ENCODE data around the gene MYOCD. TPM values are rescaled to one million over a fixed set of nuclear protein-coding genes. Genes with fewer than 3 reads are reported as not detected.

The MYOCD gene, protein sequence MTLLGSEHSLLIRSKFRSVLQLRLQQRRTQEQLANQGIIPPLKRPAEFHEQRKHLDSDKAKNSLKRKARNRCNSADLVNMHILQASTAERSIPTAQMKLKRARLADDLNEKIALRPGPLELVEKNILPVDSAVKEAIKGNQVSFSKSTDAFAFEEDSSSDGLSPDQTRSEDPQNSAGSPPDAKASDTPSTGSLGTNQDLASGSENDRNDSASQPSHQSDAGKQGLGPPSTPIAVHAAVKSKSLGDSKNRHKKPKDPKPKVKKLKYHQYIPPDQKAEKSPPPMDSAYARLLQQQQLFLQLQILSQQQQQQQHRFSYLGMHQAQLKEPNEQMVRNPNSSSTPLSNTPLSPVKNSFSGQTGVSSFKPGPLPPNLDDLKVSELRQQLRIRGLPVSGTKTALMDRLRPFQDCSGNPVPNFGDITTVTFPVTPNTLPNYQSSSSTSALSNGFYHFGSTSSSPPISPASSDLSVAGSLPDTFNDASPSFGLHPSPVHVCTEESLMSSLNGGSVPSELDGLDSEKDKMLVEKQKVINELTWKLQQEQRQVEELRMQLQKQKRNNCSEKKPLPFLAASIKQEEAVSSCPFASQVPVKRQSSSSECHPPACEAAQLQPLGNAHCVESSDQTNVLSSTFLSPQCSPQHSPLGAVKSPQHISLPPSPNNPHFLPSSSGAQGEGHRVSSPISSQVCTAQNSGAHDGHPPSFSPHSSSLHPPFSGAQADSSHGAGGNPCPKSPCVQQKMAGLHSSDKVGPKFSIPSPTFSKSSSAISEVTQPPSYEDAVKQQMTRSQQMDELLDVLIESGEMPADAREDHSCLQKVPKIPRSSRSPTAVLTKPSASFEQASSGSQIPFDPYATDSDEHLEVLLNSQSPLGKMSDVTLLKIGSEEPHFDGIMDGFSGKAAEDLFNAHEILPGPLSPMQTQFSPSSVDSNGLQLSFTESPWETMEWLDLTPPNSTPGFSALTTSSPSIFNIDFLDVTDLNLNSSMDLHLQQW
- total RNA-seq (2016; rRNA removed; fragmentation: Illumina TruSeq; extraction: Trizol) (not detected in 2 replicates), polyA plus RNA-seq (2011; rRNA removed) (not detected in 2 replicates), polyA minus RNA-seq (2011; rRNA and poly(A)+ RNA removed; ENCODE audit: low replicate concordance) (not detected in 2 replicates), Bru-seq, nascent RNA (percentile 1 among the genes with signal in this experiment), BruChase-seq, experiment 1, labeled RNA remaining after a 6-hour chase (not detected), BruChase-seq, experiment 2, labeled RNA remaining after a 2-hour chase (not detected)
- not detected in 2 replicates for total RNA-seq (2016; cell fraction: cytosol; rRNA removed; fragmentation: Illumina TruSeq; extraction: Trizol; ENCODE audit: low read depth)
- total RNA-seq (2016; cell fraction: insoluble cytoplasmic fraction; rRNA removed; fragmentation: Illumina TruSeq; extraction: Trizol), result not detected in 2 replicates
- total RNA-seq (2016; cell fraction: membrane; rRNA removed; fragmentation: Illumina TruSeq; extraction: Trizol), result not detected in 2 replicates
- not detected in 2 replicates for total RNA-seq (2016; cell fraction: nucleus; rRNA removed; fragmentation: Illumina TruSeq; extraction: Trizol)
- not detected in 2 replicates for polyA plus RNA-seq (2011; cell fraction: cytosol; rRNA removed)
- not detected in 2 replicates for polyA plus RNA-seq (2011; cell fraction: nucleus; rRNA removed)
- polyA plus RNA-seq (2012), result not detected in 2 replicates
- not detected in 2 replicates for polyA plus RNA-seq (2016; cell fraction: cytosol; fragmentation: Illumina TruSeq; extraction: Trizol; ENCODE audit: low read depth)
- not detected in 2 replicates for polyA plus RNA-seq (2016; cell fraction: insoluble cytoplasmic fraction; fragmentation: Illumina TruSeq; extraction: Trizol; ENCODE audit: low read depth)
- not detected in 2 replicates for polyA plus RNA-seq (2016; cell fraction: membrane; fragmentation: Illumina TruSeq; extraction: Trizol; ENCODE audit: low read depth)
- polyA plus RNA-seq (2016; cell fraction: nucleus; fragmentation: Illumina TruSeq; extraction: Trizol; ENCODE audit: insufficient read depth, low read depth), result not detected in 2 replicates
- polyA minus RNA-seq (2011; cell fraction: cytosol; rRNA and poly(A)+ RNA removed), result not detected in 2 replicates
- polyA minus RNA-seq (2011; cell fraction: nucleus; rRNA and poly(A)+ RNA removed), result not detected in 2 replicates
- long read RNA-seq, experiment 1, result 0 reads
- long read RNA-seq, experiment 2, result 0 reads

DNA sequence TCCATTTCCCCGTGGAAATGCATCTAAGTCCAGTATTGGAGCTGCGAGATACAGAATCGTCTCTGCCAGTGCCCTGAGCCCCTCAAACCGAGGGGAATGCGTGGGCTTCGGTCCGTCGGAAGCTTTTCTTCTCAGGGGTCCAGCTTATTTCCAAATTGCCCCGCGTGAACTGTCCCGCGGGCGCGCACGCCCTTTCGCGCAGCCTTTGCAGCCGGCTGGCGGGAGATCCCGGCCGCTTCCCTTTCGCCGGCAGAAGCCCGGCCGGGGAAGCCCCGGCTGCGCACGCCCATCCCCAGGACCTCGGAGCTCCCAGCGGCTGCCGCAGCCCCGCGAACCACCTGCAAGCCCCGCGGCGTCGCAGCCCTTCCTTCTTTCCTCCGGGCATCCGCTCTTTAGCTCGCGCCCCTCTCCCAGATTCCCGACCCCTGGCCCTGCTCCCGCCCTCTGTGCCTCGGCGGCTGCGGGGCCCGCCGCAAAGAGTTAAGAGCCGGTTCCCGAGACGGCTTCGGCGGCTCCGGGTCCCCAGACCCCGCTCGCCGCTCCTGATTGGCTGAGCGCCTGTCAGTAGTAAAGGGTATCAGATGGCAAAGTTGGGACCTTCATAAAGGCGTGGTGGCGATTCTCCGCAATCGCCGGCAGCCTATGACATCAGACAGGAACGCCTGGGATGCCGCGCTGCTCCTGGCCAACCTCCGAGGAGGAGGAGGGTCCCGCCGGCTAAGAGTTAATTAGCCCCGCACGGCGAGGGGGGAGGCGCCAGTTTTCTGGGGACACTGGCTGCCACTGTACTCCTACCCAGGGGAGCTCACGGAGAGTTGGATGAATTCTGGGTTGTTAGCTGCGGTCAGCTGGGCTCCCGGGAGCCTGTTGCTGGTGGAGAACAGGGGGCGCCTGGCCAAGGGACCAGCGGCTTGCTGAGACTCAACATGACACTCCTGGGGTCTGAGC is at the start of gene MYOCD:
Gene MYOCD (plus strand): TSS at position 628 of the 948 bp plus-strand sequence. CDS start 299 bp downstream, at position 927.
- Histone ChIP-seq H3K4me3 (replicated peaks in 1 of 3; ENCODE audit: insufficient read depth in 1 of 3, low read depth in 2 of 3, low read length in 3 of 3) (no peak within 1 kb of the TSS), H3K4me1 (ENCODE audit: insufficient read depth, low read length) (no peaks in the 10 kb centered on the region), H3K27ac (ENCODE audit: extremely low read length, insufficient read depth, low read length) (no peak within 1 kb of the TSS), H3K9me3 (ENCODE audit: low read length) (no peaks in the 10 kb centered on the region), H3K4me2 (ENCODE audit: low read depth, low read length) (no peak within 1 kb of the TSS), H2AFZ (ENCODE audit: low read length) (no peak within 1 kb of the TSS), H3K9ac (ENCODE audit: insufficient read depth, low read depth, low read length) (no peak within 1 kb of the TSS), H3K27me3 (ENCODE audit: control insufficient read depth in 1 of 2, insufficient read depth in 2 of 2, low read length in 2 of 2) (peaks cover 0 to 41% of the 10 kb centered on the region in 2 experiments; a peak in 4 of 5 replicates), H3K36me3 (replicated peaks in 1 of 2; ENCODE audit: control insufficient read depth in 1 of 2, insufficient read depth in 2 of 2, low read length in 2 of 2) (no peaks in the 10 kb centered on the region), H4K20me1 (ENCODE audit: insufficient read depth, low read length) (no peaks in the 10 kb centered on the region), H3K79me2 (ENCODE audit: insufficient read depth, low read length) (no peaks in the 10 kb centered on the region)
- 27% methylated on average over 23 of the region's 78 CpGs for WGBS (ENCODE audit: low lambda C conversion rate)
- CTCF ChIA-PET (ENCODE audit: low intra/inter-chr PET ratio, low total read pairs), result no interaction called here
- ATAC-seq (no peak), DNase-seq (ENCODE audit: low spot score) (no peak), FAIRE-seq (no peak)
- in situ Hi-C loops (cut with HindIII; ENCODE audit: extremely low pct_ligation_motif_present, low pct_unique_long_range_greater_than_20kb), result loop anchor here (5.0 kb wide), 2 partner anchors 408 to 483 kb away; no protein-coding TSS in a partner anchor
- no TSS peak for BruUV-seq (replicated peaks)
- TF ChIP-seq ZFP36L1 (CRISPR knock-in tag; IDR thresholded peaks at IDR 0.05) (no peak), ZNF24 (IDR thresholded peaks at IDR 0.05) (no peak), EZH2 (conservative IDR thresholded peaks at IDR 0.05; ENCODE audit: low read depth, low read length) (peak; percentile 84), NRL (CRISPR knock-in tag; IDR thresholded peaks at IDR 0.05; ENCODE audit: borderline replicate concordance) (no peak), MEIS1 (CRISPR knock-in tag; IDR thresholded peaks at IDR 0.05; ENCODE audit: borderline replicate concordance) (no peak), MTA3 (CRISPR knock-in tag; IDR thresholded peaks at IDR 0.05) (no peak)
- POLR2A ChIA-PET, result no interaction called here
- intact Hi-C loops (cut with micrococcal nuclease; ENCODE audit: unreplicated experiment), result loop anchor here (5.0 kb wide), 1 partner anchor 483 kb away; no protein-coding TSS in a partner anchor

Measured in HepG2 (cell line).